ENCODE measurements around the gene TM9SF3.
"Not testable (repeated sequence)": the region's sequence is repeated elsewhere in the genome, so short reads cannot be mapped to it uniquely, and the experiment has no call there.

Gene TM9SF3

DNA sequence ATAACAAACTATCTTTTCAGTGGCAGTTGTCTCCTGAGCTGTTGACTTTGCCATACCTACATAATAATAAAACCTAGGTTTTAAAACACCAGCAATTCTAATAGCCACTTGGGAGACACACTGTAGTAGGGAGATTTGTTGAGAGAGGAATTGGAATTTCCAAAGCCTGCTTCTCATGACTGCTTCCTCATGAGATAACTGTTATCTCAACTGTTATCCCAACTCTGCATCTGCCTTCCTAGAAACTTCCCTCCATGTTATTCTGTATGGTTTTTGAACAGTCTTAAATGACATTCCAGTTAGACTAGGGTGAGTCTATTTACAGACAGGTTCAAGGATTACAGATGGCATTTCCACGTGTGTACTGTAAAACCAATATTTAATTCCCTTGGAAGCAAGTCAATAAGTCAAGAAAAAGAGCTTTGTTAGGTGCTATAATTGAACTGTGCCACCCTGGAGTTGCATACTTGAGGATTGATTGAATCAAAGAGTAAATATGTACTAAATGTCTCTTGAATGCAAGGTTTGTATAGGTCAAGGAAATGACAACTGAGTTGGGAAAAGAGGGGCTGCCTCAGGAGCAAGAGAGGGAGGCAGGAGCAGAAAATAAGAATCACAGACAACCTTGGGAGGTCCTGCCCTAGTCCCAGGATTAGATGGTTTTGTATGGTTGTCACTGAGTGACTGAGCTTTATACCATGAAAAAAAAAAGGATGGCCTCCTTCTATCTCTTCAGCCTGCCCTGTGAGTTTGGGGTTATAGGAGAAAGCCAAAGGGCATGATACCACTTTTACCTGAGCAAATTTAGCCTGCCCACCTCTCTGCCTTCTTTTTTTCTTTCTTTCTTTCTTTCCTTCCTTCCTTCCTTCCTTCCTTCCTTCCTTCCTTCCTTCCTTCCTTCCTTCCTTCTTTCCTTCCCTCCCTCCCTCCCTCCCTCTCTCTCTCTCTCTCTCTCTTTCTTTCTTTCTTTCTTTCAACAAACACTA is 9.9 kb upstream of the TM9SF3 start:
- DNase-seq, result no peak

DNA sequence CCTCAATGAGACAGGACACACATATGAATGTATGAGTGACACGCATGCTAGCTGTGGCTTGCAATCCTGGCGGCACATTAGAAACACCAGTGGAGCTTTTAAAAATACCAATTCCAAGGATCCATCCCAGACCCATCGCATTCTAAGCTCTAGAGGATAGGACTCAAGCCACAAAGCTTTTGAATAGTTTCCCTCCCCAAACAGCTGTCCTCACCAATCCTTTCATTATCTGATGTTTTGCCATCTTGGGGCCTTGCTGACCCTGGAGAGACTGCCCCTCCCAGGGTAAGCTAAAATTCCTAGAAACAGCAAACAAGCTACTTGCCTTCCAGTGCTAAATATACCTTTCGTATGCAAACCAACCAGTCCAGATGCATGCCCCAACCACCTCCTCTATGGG is 8.9 kb upstream of the TM9SF3 start:
- no peak for DNase-seq

DNA sequence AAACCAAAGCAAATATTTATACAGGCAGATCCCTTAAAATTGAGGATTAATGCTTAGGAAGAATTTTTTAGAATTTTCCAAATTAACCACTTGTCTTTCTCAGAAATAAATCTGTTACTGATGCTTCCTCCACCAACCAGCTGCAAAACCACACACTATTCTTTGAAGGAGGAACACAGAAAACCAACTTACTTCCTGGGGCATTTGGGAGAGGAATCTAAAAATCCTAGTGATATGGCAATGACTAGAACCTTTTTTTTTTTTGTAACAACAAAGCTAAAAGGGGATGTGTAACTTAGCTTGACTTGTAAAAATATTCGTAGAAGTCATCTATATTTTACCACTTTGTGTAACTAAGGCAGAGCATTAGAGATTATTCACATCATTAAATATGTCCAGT is 5.1 kb upstream of the TM9SF3 start:
- DNase-seq, result no peak

DNA sequence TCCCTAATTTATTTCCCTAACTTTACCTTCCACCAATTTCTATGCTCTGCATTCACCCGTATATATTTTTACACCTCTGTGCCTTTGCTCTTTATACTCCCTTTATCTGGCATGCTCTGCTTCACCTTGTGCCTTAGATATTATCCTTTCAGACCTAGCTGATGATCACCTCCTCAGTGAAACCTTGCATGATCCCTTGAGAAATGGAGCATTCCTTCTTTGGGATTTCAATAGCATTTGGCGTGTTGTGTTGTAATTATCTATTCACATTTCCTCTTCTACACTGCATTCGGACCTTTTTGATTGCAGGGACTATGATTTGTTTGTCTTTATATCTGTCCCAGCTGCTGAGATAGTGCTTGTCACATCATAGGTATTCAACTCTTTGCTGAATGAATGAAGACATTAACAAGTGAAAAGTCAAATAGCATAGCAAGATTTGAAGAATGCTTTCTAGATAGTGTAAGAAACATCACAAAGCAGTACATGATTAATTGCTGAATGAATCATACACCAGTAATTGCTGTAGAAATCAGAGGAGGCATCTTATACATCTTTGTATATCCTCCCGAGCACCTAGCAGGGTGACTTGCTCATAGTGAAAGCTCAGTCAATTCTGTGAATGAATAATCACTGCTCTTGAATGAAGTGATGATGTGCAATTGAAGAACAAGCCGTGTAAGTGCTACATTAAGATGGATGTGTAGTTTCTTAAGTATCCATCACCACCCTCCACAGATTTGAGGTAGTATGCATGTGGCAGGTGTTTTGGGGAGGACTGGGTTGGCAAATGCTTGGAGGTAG is 2.0 kb upstream of the TM9SF3 start:
- no peak for DNase-seq

DNA sequence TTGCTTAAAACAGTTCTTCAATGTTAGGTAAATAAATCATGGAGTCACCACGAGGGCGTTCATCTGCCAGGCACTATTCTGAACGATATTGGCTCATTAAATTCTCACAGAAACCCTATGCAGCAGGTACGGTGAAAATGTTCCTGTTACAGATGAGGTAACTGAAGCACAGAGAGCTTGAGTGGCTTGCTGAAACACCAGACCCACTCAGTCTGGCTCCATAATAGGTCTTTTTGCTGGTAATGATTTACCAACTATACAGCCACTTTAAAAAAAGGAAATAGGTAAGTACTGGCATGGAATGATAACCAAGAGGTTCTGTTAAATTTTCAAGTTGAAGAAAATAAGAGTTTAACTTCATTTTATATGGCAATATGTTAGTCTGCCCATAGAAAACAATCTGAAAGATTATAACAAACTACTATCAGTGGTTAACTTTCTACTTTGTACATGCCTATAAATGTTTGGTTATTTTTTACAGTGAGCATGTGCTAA is 1.3 kb upstream of the TM9SF3 start:
- DNase-seq, result no peak

DNA sequence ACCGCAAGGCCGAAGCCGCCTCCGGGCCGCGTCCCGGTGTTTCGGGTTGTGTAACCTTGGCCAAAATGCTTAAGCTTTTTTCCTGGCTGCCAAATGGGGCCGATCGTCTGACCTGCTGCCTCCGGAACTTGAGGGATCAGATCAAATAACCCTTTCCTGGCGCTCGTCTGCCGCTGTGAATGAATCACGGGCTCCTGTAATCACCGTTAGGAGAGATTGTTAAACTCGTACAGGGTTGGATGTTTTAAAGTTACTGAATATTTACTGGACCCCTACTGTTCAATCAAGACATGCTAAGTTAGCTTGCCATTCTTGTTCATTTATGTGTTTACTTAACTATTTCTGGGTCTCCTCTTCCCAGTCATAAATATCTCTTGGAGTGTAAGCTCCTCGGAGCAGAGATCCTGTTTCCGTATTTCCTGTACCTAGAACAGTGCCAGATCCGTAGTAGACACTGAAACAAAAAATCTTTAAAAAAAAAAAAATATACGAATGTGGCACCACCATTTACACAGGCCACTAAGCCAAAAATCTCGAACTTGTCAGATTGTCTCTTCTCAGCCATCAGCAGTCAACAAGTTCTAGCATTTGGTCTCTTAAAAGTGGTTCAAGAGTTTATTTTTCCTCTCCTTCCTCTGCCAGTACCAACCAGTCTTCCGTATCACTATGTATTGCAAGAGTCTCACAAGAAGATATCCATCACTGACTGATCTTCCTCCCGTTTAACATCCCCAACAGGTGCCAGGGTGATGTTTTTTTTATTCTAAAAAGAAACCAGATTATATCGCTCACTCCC is 650 bp upstream of the TM9SF3 start:
- no peak for DNase-seq

DNA sequence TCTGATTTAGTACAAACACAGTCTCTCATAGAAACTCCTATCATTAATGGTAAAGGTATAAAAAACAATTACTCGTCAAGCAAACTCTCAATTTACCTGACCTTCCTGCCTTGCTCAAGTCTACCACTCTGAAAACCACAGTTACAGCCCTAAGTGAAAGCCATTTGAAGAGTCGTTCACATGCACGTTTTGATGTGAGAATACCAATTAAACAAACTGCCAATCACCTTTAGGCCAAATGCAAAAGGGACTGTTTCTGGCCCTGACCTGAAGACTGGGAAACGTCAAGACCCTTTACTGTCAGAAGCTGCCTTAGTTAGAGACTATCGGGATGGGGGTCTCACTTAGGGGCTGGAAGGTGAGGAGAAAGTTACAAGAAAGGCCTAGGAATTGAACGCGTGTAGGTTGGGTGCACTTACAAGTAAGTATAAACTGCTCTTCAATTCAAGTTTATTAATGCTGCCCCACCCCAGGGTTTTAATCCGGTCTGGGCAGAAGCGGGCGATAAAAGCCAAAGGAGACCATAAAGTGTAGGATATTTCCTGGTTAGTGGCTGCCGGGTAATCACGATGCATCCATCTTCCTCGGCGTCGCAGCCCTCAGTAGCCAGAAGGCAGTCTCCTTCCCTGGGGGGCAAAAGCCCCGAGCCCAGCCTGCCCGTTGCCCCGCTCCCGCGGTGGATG is 935 bp downstream of the TM9SF3 start:
- no peak for DNase-seq

DNA sequence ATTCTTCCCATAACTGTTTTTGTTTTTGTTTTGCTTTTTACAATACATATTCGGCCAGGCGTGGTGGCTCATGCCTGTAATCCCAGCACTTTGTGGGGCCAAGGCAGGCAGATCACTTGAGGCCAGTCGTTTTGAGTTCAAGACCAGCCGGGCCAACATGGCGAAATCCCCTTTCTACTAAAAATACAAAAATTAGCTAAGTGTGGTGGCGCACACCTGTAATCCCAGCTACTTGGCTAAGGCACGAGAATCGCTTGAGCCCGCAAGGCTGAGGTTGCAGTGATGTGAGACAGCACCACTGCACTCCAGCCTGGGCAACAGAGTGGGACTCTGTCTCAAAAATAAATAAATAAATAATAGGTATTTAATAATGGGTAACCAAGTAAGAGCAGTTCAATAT is 2.3 kb downstream of the TM9SF3 start:
- DNase-seq, result no peak

DNA sequence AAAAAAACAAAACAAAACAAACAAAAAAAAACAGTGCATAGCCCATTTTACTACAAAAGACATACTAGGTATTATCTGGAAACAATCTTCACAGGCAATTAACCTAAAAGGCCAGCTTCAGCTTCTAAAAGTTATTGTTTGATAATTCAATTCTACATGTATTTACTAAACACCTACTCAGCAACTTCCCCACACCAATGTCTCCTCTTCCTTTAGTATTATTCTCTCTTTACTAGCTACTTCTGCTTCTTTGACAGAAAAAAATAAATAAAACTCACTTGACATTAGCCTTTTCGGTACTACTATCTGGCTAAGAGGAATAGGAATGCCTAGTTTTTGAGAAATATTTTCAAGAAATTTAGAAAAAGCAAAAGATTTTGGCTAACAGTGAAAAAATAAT is 2.8 kb downstream of the TM9SF3 start:
- DNase-seq, result no peak

DNA sequence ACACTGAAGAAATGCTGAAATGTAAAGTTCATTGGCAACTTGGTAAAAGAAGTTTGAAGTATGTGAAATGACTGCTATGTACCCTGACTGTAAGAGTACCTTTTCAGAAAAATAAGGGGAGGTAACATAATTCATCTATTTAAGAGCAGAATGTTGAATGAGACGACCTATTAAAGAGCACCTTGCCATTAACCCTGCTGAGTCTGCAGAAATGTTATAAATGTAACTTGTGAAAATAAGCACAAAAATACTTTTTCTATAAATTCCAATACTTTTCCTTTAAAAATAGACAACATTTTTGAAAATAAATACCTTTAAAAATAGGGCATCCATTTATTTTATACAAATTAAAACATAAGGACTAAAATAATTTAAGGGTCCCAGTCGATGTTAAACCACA is 7.7 kb downstream of the TM9SF3 start:
- DNase-seq, result no peak

DNA sequence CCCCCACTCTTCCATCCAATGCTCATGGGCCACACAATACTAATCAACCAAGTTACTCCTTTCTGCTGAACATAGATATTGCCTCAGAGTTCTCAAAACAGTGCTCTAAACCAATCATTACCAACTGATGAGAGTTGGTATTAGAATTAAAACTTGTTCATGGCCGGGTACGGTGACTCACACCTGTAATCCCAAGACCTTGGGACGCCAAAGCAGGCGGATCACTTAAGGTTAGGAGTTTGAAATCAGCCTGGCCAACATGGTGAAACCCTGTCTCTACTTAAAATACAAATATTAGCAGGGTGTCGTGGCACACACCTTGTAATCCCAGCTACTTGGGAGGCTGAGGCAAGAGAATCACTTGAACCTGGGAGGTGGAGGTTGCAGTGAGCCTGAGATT is 8.2 kb downstream of the TM9SF3 start:
- no peak for DNase-seq

DNA sequence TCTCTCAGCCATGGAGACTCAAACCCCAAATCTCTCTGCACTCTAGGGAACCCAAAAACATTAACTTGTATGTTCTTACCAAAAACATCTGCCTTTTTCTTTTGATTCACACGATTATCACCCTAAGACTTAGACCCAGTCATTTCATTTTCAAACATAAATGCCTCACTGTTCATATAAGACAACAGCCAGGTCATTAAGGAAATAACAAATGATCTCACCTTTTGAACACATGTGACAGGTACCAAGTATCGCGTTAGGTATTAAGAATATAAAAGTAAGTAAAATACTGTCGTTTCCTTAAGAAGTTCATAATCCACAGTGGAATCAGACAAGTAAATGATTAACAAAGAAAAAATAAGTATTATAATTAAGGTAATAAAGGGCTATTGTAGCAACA is 8.8 kb downstream of the TM9SF3 start:
- no peak for DNase-seq

DNA sequence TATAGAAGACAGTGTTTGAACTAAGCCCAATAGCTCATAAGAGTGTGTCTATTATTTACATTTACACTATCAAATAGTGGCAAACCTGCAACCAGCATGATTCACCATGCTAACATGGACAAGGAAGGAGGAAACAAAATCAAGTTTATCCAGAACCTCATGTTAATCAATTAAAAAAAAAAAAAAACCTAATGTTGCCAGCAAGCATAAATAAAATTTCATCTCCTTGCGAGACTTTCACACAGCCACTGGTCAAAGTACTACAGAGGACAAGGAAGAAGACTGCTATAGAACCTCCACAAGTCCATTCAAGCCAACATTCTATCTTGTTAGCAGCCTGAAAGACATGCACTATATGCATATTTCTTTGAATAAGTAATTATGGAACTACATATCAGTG is 9.7 kb downstream of the TM9SF3 start:
- DNase-seq, result no peak

DNA sequence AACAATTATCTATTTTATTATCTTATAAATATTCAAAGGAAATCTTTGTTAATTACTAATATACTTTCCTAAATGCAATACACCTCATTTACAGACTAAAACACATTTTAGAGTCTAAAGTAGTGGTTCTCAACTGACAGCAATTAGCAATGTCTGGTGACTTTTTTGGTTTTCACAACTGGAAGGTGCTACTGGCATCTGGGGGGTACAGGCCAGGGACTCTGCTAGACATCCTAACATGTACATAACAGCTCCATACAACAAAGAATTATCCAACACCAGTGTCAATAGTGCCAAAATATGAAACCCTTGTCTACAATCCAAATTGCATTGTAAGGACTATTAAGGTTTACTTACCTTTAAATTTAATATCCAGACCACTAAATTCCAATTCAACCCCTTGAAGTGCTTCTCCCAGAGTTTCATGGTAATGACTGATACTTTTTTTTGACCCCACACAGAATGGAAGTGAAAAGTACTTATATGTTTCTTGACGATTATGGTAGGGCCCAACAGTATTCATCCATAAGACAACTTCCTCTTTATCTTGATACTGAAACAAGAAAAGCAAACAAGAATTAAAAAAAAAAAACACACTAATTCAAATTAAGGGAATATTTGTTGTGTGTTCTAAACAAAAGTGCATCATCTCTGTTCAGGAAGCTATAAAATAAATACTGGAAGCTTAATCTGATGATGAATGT is 10.4 kb downstream of the TM9SF3 start:
- DNase-seq, result no peak

DNA sequence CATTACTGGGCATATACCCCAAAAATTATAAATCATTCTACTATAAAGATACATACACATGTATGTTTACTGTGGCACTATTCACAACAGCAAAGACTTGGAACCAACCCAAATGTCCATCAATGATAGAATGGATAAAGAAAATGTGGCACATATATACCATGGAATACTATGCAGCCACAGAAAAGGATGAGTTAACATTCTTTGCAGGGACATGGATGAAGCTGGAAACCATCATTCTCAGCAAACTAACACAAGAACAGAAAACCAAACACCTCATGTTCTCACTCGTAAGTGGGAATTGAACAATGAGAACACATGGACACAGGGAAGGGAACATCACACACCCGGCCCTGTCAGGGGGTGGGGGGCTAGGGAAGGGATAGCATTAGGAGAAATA is 12.2 kb downstream of the TM9SF3 start:
- DNase-seq, result not testable (repeated sequence)

DNA sequence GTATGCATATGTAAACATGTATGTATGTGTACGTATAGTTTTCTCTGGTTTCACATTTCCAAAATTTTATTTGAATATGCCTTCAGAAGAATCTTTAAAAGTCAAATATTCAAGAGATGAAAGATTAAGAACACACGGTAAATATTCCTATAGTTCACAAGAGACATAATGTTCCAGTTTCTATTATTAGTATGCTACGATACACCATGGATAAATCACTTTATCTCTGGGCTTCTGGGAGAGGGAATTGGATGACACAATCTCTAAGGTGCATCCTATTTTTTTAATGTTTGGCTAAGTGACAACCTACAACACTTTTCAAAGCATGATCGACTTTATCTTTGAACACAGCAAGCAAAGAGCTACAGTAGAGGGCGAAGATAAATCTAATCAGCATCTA is 13.8 kb downstream of the TM9SF3 start:
- no peak for DNase-seq

DNA sequence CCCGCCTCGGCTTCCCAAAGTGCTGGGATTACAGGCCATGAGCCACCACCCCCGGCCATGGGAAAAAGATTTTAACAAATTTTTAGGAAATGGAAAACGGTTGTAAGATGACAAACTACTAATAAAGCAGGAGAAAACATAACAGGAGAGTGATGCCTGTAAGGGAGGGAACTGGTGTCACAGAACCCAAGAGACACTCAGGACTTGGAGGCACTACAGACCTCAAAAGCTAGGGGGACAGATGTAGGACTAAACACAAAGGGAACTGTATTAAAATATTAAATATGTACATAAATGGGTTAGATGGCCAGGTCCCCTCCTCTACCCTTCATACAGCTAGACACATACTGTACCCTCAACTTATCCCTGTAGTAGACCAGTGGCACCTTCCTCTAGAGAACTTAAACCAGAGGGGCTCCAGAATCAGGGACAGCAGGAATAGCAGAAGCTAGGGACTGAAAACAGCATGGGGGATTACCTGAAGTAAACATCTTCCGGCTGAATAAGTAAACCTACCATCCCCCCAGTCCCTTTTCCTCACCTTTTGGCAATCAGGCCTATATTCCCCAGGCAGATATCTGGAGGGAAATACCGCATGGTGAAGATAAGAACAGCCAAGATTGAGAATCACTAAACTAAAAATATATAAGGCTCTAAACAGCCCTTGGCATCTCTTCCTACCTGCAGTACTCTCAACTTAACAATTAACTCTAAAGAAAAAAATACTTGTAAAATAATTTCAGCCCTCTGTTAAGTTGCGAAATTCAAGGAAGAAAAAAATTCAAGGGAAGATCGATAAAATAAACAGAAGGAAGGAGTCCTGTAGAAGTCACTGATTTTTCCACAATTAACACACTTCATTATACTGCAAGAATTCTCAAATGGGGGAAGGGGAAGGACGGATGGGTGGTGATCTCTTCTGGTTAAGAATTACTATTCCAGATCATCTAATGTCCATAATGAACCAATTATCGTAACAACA is 15.5 kb downstream of the TM9SF3 start:
- DNase-seq, result no peak

DNA sequence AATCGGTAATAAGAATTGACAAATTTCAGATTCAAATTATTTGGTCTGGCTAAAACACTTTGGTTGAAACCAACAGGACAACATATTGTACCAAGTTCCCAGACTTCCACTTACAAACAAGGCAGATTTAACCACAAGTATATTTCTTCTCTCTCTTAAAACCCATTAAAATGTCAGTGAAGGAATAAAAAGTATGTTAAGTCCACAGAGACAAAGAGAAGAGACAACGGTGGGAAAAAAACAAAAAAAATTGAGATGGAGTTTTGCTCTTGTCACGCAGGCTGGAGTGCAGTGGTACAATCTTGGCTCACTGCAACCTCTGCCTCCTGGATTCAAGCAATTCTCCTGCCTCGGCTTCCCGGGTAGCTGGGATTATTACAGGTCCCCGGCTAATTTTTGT is 16.3 kb downstream of the TM9SF3 start:
- no peak for DNase-seq

DNA sequence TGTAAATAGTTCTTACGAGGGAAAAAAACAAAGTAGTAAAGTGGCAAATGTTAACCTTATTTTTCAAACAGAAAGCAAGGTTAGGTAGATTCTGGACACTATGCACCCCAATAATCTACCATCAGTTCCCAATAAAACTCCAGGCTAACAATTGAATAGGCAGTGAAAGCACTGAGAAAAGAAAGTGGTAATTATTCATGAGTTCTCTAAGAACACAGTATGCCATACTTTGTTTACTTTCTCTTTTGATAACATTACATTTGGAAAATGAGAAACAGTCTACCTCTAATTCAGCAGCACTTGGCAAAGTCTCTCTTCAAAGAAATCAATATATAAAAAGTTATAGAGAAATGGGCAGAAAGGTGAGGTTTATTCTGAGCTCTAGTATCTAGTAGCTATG is 18.4 kb downstream of the TM9SF3 start:
- no peak for DNase-seq

DNA sequence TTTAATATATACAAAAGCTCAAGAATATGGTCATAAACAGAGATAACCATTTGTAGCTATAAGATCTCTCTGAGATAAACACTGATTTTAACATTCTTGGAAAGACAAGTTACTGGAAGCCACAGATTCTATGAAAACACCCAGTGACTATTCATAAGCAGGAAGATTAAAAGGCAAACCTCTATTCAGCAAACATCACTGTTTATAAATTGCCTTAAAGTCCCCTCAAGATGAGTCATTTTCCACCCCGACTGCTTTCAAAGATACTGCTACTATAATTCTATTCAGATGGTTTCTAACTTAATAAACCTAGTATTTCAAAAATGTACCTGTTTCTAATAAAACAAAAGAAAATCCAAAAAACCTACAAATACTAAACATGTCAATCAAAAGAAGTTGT is 21.0 kb downstream of the TM9SF3 start:
- no peak for DNase-seq
